ENCODE results near the gene ITFG2. TPM values are rescaled to one million over a fixed set of nuclear protein-coding genes. Genes with fewer than 3 reads are reported as not detected.
A peak's percentile ranks its signal among the peaks of the same experiment; 100 is the strongest.

ITFG2 gene
- total RNA-seq (10 to 100 TPM; 25.4 to 57.3 (median 41.1) TPM), polyA plus RNA-seq (10 to 100 TPM; 33.6 to 66.0 TPM)
- long read RNA-seq, donor 1, transcript ITFG2-201 (12 exons, 2,361 nt): major isoform, 141 of 223 reads
- long read RNA-seq, donor 1, transcript ITFG2-206 (9 exons, 1,419 nt): minor isoform, 7 of 223 reads
- long read RNA-seq, donor 1, partial matches to known transcripts: 25 of 223 reads
- long read RNA-seq, donor 1, other reads (novel, unspliced or antisense): 50 of 223 reads
- long read RNA-seq, donor 2, transcript ITFG2-201 (12 exons, 2,361 nt): major isoform, 7 of 14 reads
- long read RNA-seq, donor 2, partial matches to known transcripts: 5 of 14 reads
- long read RNA-seq, donor 2, other reads (novel, unspliced or antisense): 0 of 14 reads
- long read RNA-seq, donor 3, transcript ITFG2-201 (12 exons, 2,361 nt): major isoform, 68 of 99 reads
- long read RNA-seq, donor 3, partial matches to known transcripts: 9 of 99 reads
- long read RNA-seq, donor 3, other reads (novel, unspliced or antisense): 21 of 99 reads

DNA sequence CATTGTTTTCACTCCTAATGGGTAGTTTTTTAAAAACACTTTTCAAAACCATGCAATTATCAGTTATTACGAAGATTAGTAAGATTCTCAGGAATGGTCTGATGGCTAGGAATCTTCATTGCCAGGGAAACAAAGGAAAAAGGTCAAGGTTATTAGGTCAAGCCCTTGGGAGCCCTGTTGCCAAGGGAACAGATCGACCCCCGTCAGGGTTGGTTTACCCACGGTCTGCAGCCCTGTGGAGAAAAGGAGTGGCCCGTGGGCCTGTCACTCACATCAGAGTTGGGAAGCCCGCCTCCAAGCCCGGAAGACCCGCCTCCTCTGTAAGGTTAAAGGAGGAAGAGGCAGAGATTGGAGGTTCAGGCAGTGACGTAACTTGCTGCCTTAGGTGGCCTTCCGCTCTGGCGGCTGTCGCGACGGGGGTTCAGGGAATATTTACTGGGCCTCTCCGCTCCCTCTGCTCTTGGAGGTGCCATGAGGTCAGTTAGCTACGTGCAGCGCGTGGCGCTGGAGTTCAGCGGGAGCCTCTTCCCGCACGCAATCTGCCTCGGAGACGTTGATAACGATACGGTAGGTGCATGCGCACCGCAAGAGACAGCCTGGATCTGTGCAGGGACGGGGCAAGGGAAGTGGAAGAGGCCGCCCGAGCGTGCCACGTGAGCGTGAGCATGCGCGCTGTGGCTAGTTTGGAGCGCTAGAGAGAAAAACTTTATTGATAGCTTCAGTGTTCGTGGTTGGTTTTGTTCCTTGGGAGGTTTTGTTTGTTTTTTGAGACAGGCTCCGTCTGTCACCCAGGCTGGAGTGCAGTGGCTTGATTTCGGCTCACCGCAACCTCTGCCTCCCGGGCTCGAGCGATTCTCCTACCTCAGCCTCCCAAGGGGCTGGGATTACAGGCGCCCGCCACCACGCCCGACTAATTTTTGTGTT is at the start of gene ITFG2:
Gene ITFG2, plus strand, starts transcription at position 379 of the 924 bp plus-strand sequence. Its CDS starts 93 bp downstream, at position 472.
- no peaks in the 10 kb centered on the region for H3K27me3 ChIP-seq
- peak within 1 kb of the TSS; percentile 89 for H3K4me3 ChIP-seq
- DNase-seq: peak; percentile 97 to 98 (median 98)
- TF ChIP-seq POLR2A (IDR thresholded peaks at IDR 0.05): peak; percentile 80
- TF ChIP-seq, protein P1, sequence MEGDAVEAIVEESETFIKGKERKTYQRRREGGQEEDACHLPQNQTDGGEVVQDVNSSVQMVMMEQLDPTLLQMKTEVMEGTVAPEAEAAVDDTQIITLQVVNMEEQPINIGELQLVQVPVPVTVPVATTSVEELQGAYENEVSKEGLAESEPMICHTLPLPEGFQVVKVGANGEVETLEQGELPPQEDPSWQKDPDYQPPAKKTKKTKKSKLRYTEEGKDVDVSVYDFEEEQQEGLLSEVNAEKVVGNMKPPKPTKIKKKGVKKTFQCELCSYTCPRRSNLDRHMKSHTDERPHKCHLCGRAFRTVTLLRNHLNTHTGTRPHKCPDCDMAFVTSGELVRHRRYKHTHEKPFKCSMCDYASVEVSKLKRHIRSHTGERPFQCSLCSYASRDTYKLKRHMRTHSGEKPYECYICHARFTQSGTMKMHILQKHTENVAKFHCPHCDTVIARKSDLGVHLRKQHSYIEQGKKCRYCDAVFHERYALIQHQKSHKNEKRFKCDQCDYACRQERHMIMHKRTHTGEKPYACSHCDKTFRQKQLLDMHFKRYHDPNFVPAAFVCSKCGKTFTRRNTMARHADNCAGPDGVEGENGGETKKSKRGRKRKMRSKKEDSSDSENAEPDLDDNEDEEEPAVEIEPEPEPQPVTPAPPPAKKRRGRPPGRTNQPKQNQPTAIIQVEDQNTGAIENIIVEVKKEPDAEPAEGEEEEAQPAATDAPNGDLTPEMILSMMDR (IDR thresholded peaks at IDR 0.05): peak in 1 of 3 donors; percentile 21
- no peak for TF ChIP-seq EP300 (IDR thresholded peaks at IDR 0.05)
- peak within 1 kb of the TSS; percentile 54 to 89 for H3K27ac ChIP-seq
- intact Hi-C loops (cut with DNase I): no loop called here
- no peaks in the 10 kb centered on the region for H3K36me3 ChIP-seq
- peaks cover 1% of the 10 kb centered on the region for H3K4me1 ChIP-seq (ENCODE audit: insufficient read depth)
- WGBS, 3 donors: 0 to 1% (median 1%) methylated on average over 48 of the region's 48 CpGs
- no peaks in the 10 kb centered on the region for H3K9me3 ChIP-seq

GRCh38 chr12:2764398-2764797 is 48.1 kb upstream of the ITFG2 start:
- Histone ChIP-seq H3K36me3 (no peaks in the 10 kb centered on the region), H3K4me1 (ENCODE audit: insufficient read depth) (no peaks in the 10 kb centered on the region), H3K9me3 (no peaks in the 10 kb centered on the region), H3K27me3 (no peaks in the 10 kb centered on the region), H3K4me3 (no peak overlapping the region), H3K27ac (no peak overlapping the region)
- intact Hi-C loops (cut with DNase I): no loop called here
- DNase-seq: no peak
- TF ChIP-seq POLR2A (IDR thresholded peaks at IDR 0.05) (no peak), EP300 (IDR thresholded peaks at IDR 0.05) (no peak)
- TF ChIP-seq, protein P1 (IDR thresholded peaks at IDR 0.05): no peak

DNA sequence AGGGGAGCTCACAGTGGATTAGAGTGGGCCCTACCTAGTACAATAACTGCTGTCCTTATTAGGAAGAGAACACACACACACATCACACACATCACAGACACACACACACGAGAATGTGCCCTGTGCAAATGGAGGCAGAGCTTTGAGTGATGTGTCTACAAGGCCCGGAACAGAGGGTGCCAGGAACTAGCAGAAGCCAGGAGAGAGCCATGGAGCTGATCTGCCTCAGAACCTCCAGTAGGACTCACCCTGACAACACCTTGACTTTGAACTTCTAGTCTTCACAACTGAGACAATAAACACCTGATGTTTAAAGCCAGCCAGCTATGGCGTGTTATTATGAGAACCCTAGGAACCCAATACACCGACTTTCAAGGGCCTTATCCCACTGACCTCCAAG is 47.4 kb upstream of the ITFG2 start:
- Histone ChIP-seq H3K36me3 (no peaks in the 10 kb centered on the region), H3K4me1 (ENCODE audit: insufficient read depth) (no peaks in the 10 kb centered on the region), H3K27me3 (no peaks in the 10 kb centered on the region), H3K4me3 (no peak overlapping the region), H3K9me3 (no peaks in the 10 kb centered on the region), H3K27ac (no peak overlapping the region)
- intact Hi-C loops (cut with DNase I): no loop called here
- TF ChIP-seq, protein P1 (IDR thresholded peaks at IDR 0.05): no peak
- TF ChIP-seq POLR2A (IDR thresholded peaks at IDR 0.05) (no peak), EP300 (IDR thresholded peaks at IDR 0.05) (no peak)
- DNase-seq: no peak
- WGBS, 3 donors: 89 to 97% (median 93%) methylated on average over 4 of the region's 4 CpGs

- Histone ChIP-seq H3K27me3 (no peaks in the 10 kb centered on the region), H3K27ac (no peak overlapping the region), H3K9me3 (no peaks in the 10 kb centered on the region), H3K4me3 (no peak overlapping the region), H3K36me3 (no peaks in the 10 kb centered on the region), H3K4me1 (ENCODE audit: insufficient read depth) (no peaks in the 10 kb centered on the region)
- WGBS, 3 donors: 86 to 95% (median 87%) methylated on average over 6 of the region's 6 CpGs
- no peak for TF ChIP-seq EP300 (IDR thresholded peaks at IDR 0.05)
- TF ChIP-seq POLR2A (IDR thresholded peaks at IDR 0.05): no peak
- TF ChIP-seq, protein P1 (IDR thresholded peaks at IDR 0.05): no peak
- DNase-seq: no peak
- intact Hi-C loops (cut with DNase I): no loop called here
These were observed 46.9 kb upstream of the ITFG2 start for GRCh38 chr12:2765608-2766007.

All from ovary (tissue), 10 donors.